GM21390 (cell line): ENCODE results near the gene TRIM49C.
"Not testable (repeated sequence)": the region's sequence is repeated elsewhere in the genome, so short reads cannot be mapped to it uniquely, and the experiment has no call there.

Experiments
- ATAC-seq: cut with Tn5 transposase; IDR thresholded peaks from one replicate; pipeline ENCODE4 v1.9.1; 2021; ENCODE audit not compliant: unreplicated experiment

The TRIM49C gene

GRCh38 chr11:90030806-90031205 lies at the start of gene TRIM49C:
TSS of gene TRIM49C (plus strand) at chr11:90031106. CDS start at chr11:90035212, 4,106 bp downstream.
- ATAC-seq: not testable (repeated sequence)

- not testable (repeated sequence) for ATAC-seq
Observed at GRCh38 chr11:90024184-90024583, 6.7 kb upstream of the TRIM49C start.

- ATAC-seq: not testable (repeated sequence)
Observed at GRCh38 chr11:90051591-90052209, 20.8 kb downstream of the TRIM49C start.

- not testable (repeated sequence) for ATAC-seq
Observed at GRCh38 chr11:90052311-90052710, 21.4 kb downstream of the TRIM49C start.

- not testable (repeated sequence) for ATAC-seq
Observed at GRCh38 chr11:90053545-90053944, 22.6 kb downstream of the TRIM49C start.

- ATAC-seq: not testable (repeated sequence)
Observed at GRCh38 chr11:90085650-90086049, 54.7 kb downstream of the TRIM49C start, which contains the start of gene UBTFL1. TSS of gene UBTFL1 (plus strand) at chr11:90085950. CDS start at chr11:90085950, 0 bp downstream.

- ATAC-seq: not testable (repeated sequence)
Observed at GRCh38 chr11:90088731-90089130, 57.8 kb downstream of the TRIM49C start.
